HEK293T (cell line): Measurements from ENCODE around the gene SLC13A5.

ENCODE experiments used
- CTCF ChIA-PET: fragments of 350-600 bp; formaldehyde crosslinking; extraction: SDS; loops from one replicate; lab custom pipeline; 2021; ENCODE audit warnings: antibody characterized with exemption, inconsistent platforms; lab: Yijun Ruan, JAX
- POLR2A ChIA-PET: fragments of 350-600 bp; formaldehyde crosslinking; extraction: SDS; loops from one replicate; lab custom pipeline; 2020; ENCODE audit warnings: antibody characterized with exemption, inconsistent platforms; lab: Yijun Ruan, JAX
- DNase-seq: peaks from one replicate; pipeline ENCODE4 v3.0.0; 2012; ENCODE audit warnings: mixed read lengths; ENCODE audit errors: extremely low spot score
- ARNT ChIP-seq: fragments of 450-650 bp; IDR thresholded peaks from 2 replicates; pipeline ENCODE4 v1.6.1; 2017; ENCODE audit warnings: mild to moderate bottlenecking
- BHLHE40 ChIP-seq: fragments of 450-650 bp; IDR thresholded peaks from 2 replicates; pipeline ENCODE4 v1.6.1; 2016; ENCODE audit warnings: mild to moderate bottlenecking, moderate library complexity, borderline replicate concordance
- ELF4 ChIP-seq: fragments of 450-650 bp; IDR thresholded peaks from 2 replicates; pipeline ENCODE4 v1.6.1; 2017; ENCODE audit warnings: antibody characterized with exemption
- FOXA1 ChIP-seq: fragments of 450-650 bp; IDR thresholded peaks from 2 replicates; pipeline ENCODE4 v1.6.1; 2016; ENCODE audit warnings: mild to moderate bottlenecking
- FOXK2 ChIP-seq: fragments of 450-650 bp; IDR thresholded peaks from 2 replicates; pipeline ENCODE4 v1.6.1; 2016; ENCODE audit warnings: mild to moderate bottlenecking
- FOXM1 ChIP-seq: fragments of 450-650 bp; IDR thresholded peaks from 2 replicates; pipeline ENCODE4 v1.6.1; 2017; ENCODE audit warnings: mild to moderate bottlenecking, borderline replicate concordance
- HDGF ChIP-seq: fragments of 450-650 bp; IDR thresholded peaks from 2 replicates; pipeline ENCODE4 v1.6.1; 2017; ENCODE audit warnings: antibody characterized with exemption, borderline replicate concordance
- L3MBTL2 ChIP-seq: fragments of 450-650 bp; conservative IDR thresholded peaks from 2 replicates; pipeline ENCODE4 v1.6.1; 2016; ENCODE audit warnings: mild to moderate bottlenecking
- LEF1 ChIP-seq: fragments of 450-650 bp; IDR thresholded peaks from 2 replicates; pipeline ENCODE4 v1.6.1; 2017; ENCODE audit warnings: mild to moderate bottlenecking, borderline replicate concordance
- NFRKB ChIP-seq: fragments of 450-650 bp; IDR thresholded peaks from 2 replicates; pipeline ENCODE4 v1.6.1; 2016; ENCODE audit warnings: mild to moderate bottlenecking, moderate library complexity
- SP1 ChIP-seq: fragments of 450-650 bp; IDR thresholded peaks from 2 replicates; pipeline ENCODE4 v1.6.1; 2017
- SUZ12 ChIP-seq: fragments of 450-650 bp; IDR thresholded peaks from 2 replicates; pipeline ENCODE4 v1.6.1; 2016; ENCODE audit warnings: mild to moderate bottlenecking
- TARDBP ChIP-seq: fragments of 450-650 bp; IDR thresholded peaks from 2 replicates; pipeline ENCODE4 v1.6.1; 2016
- ZNF384 ChIP-seq: fragments of 450-650 bp; IDR thresholded peaks from 2 replicates; pipeline ENCODE4 v1.6.1; 2016
- TF ChIP-seq, protein P1 (sequence below): fragments of 450-650 bp; IDR thresholded peaks from 2 replicates; pipeline ENCODE4 v1.6.1; 2016

SLC13A5 gene

GRCh38 chr17:6637458-6637840 lies 75.7 kb downstream of the SLC13A5 start:
- DNase-seq: no peak
- ChIA-PET CTCF (no interaction called here), POLR2A (interaction anchor here (2.7 kb wide), 1 partner anchor 14 kb away, joined by 9 read pairs; the partner anchor contains the start of genes C17orf100 and MED31)
- TF ChIP-seq BHLHE40: no peak
- no peak for TF ChIP-seq SP1
- no peak for TF ChIP-seq LEF1
- TF ChIP-seq FOXM1: no peak
- TF ChIP-seq ZNF384: no peak
- TF ChIP-seq FOXA1: no peak
- TF ChIP-seq NFRKB: no peak
- no peak for TF ChIP-seq L3MBTL2

DNA sequence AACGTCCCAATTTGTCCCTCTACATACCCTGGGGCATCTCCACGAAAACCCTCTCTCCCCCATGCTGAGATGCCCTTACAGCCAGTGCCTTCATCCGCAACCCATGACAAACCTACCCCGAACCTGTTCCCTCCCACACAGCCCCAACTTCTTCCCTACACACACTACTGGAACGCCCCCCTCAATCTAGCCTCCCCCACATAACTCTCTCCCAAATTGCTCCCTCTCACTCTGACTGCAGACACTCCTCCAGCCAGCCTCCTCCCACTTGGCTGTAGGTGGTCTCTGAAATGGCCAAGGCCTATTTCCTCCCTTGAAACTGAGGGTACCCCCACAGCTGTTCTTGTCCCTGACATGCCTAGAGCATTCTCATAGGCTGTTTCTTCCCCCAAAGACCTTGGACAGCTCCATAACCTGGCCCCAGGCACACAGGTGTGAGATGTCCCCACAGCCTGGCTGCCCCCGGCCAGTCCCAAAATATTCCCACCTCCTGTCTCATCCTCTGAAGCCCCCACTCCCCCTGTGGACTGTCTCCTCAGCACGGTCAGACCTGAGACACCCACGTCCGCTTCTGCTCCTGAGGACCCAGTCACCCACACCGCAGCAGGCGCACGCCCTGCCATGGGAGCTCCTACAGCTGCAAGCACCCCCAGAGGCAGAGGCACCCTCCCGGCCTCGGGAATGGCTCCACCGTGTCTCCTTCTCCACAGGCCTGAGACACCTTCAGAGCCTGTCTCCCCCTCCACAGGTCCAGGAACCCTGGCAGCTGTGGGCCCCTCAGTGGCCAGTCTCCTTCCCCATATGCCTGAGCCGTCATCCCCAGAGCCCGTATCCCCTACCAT lies 76.3 kb downstream of the SLC13A5 start:
- ChIA-PET POLR2A (no interaction called here), CTCF (no interaction called here)
- DNase-seq: no peak
- TF ChIP-seq HDGF (no peak), ELF4 (no peak), ZNF384 (no peak), FOXK2 (no peak), FOXA1 (no peak), NFRKB (no peak), LEF1 (no peak), SUZ12 (no peak), SP1 (no peak), ARNT (no peak), FOXM1 (no peak)
- TF ChIP-seq, protein P1, sequence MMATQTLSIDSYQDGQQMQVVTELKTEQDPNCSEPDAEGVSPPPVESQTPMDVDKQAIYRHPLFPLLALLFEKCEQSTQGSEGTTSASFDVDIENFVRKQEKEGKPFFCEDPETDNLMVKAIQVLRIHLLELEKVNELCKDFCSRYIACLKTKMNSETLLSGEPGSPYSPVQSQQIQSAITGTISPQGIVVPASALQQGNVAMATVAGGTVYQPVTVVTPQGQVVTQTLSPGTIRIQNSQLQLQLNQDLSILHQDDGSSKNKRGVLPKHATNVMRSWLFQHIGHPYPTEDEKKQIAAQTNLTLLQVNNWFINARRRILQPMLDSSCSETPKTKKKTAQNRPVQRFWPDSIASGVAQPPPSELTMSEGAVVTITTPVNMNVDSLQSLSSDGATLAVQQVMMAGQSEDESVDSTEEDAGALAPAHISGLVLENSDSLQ: no peak

DNA sequence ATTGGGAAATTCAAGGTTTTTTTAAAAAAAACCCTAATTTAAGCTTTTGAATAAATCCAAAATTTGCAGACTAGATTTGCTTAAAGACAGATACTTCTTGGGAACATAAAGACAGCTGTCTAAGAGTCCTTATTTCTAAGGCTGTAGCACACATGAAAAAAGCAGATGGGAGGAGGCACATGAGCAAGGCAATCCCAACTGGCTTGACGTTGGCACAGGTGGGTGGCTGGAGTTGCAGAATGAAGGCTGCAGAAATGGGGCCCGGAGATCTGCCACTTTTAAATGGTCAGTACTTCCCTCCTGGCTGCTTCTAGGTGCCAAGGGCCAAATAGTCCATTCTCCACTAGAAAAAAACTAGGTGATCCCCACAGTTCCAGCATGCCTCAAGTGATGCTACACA lies 77.1 kb downstream of the SLC13A5 start:
- no peak for DNase-seq
- TF ChIP-seq L3MBTL2 (no peak), TARDBP (no peak), NFRKB (no peak), HDGF (no peak)
- ChIA-PET CTCF (no interaction called here), POLR2A (no interaction called here)
